ENCODE measurements around the gene AFAP1.

DNA sequence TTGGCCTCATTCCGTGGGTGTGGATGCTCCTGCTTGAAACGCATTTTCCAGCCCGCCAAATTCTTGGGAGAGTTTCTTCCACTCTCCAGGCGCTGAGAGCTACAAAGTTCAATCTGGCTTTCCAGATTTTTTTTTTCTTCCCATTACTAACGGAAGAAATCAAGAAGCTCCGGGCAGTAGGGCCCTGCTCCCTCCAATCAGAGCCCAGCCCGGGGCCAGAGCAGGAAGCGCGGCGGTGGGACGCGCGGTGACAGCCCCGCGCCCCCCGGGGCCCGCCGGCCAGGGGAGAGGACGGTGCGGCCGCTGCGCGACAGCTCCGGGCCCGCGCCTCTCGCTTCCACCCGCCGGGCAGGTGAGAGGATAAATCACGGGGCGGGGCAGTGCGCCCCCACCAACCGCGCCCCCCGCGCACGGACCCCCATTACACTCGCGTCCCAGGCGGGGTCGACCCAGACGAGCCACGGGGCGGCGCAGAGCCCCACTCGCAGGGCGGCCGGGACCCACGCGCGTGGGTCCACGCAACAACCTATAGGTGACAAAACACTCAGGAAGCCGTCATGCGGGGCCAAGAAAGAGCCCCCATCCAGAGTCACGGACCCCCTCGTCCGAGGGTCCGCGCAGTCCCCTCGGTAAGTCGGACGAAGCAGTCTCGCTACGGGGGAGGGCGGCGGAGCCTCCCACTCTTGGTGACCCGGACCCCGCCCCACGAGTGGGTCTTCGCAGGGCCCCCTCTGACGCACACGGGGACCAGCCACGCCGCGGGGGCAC, 868 bp downstream of the AFAP1 start:
- TF ChIP-seq, protein P1, sequence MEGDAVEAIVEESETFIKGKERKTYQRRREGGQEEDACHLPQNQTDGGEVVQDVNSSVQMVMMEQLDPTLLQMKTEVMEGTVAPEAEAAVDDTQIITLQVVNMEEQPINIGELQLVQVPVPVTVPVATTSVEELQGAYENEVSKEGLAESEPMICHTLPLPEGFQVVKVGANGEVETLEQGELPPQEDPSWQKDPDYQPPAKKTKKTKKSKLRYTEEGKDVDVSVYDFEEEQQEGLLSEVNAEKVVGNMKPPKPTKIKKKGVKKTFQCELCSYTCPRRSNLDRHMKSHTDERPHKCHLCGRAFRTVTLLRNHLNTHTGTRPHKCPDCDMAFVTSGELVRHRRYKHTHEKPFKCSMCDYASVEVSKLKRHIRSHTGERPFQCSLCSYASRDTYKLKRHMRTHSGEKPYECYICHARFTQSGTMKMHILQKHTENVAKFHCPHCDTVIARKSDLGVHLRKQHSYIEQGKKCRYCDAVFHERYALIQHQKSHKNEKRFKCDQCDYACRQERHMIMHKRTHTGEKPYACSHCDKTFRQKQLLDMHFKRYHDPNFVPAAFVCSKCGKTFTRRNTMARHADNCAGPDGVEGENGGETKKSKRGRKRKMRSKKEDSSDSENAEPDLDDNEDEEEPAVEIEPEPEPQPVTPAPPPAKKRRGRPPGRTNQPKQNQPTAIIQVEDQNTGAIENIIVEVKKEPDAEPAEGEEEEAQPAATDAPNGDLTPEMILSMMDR (IDR thresholded peaks at IDR 0.05), result no peak
- TF ChIP-seq EZH2 (IDR thresholded peaks at IDR 0.05; ENCODE audit: borderline replicate concordance, insufficient read depth, low read depth, low read length, poor library complexity, severe bottlenecking), result no peak

Measured in B cell (primary cell).